Measurements from ENCODE around the gene CLIC3.

DNA sequence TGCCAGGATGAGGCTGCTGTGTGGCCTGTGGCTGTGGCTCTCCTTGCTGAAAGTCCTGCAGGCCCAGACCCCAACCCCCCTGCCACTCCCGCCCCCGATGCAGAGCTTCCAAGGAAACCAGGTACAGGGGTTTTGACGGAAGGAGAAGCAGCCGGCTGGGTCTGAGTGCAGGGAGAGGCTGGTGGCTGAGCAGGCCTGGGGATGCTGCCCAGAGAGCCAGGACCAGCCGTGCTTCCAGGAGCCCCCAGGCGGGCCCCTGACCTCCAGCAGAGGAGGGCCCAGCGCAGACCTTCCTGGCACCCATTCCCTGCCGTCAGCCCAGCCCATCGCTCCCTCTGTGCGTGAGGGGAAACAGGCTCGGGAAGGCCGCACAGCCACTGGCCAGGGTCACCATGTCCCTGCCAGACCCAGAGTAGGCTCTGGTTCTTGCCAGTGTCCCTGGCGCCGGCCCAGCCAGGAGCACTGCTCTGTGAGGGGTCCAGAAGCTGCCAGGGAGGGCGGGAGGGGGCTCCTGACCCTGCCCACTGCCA, 44.0 kb downstream of the CLIC3 start:
- TF ChIP-seq CTCF (IDR thresholded peaks at IDR 0.05 in 4 of 5, conservative IDR thresholded peaks at IDR 0.05 in 1 of 5): no peak
- TF ChIP-seq POLR2A (IDR thresholded peaks at IDR 0.05): no peak
